Measurements from ENCODE around the gene NADSYN1.

The NADSYN1 gene

GRCh38 chr11:71548716-71549151 is 95.7 kb downstream of the NADSYN1 start:
- H3K4me3 ChIP-seq (replicated peaks; ENCODE audit: low read depth, low read length): no peak overlapping the region
- no peak for DNase-seq (ENCODE audit: low read depth)
- TF ChIP-seq CTCF (IDR thresholded peaks at IDR 0.05; ENCODE audit: low read length, missing control alignments): no peak

Data from fibroblast of pulmonary artery (primary cell).